HepG2 (cell line): ENCODE data around the gene PCBP4. TPM values are rescaled to one million over a fixed set of nuclear protein-coding genes. Genes with fewer than 3 reads are reported as not detected.

Experiments used
- ARID4A ChIP-seq: sonication (generic); formaldehyde crosslinking; IDR thresholded peaks from 2 replicates; pipeline ENCODE4 v1.5.0; 2020; ENCODE audit warnings: mild to moderate bottlenecking, missing genetic modification reagents, borderline replicate concordance
- ATF4 ChIP-seq, 2 experiments: fragments of 450-650 bp in 1 of 2; sonication (generic) in 1 of 2; formaldehyde crosslinking; IDR thresholded peaks; 2 replicates each; pipeline versions ENCODE4 v1.5.0 to v1.8.0; 2020 to 2022; ENCODE audit warnings: mild to moderate bottlenecking in 1 of 2, missing genetic modification reagents in 1 of 2
- BATF2 ChIP-seq: sonication (generic); formaldehyde crosslinking; IDR thresholded peaks from 2 replicates; pipeline ENCODE4 v1.8.0; 2022; ENCODE audit warnings: mild to moderate bottlenecking, missing genetic modification reagents, moderate library complexity
- GZF1 ChIP-seq: sonication (generic); formaldehyde crosslinking; IDR thresholded peaks from 2 replicates; pipeline ENCODE4 v1.5.1; 2020; ENCODE audit warnings: mild to moderate bottlenecking, missing genetic modification reagents
- MTF1 ChIP-seq: sonication (generic); formaldehyde crosslinking; IDR thresholded peaks from 2 replicates; pipeline ENCODE4 v1.5.0; 2020; ENCODE audit warnings: missing genetic modification reagents
- NFRKB ChIP-seq: fragments of 450-650 bp; IDR thresholded peaks from 2 replicates; pipeline ENCODE4 v1.6.1; 2017
- NRL ChIP-seq: sonication (generic); formaldehyde crosslinking; IDR thresholded peaks from 2 replicates; pipeline ENCODE4 v1.5.0; 2020; ENCODE audit warnings: missing genetic modification reagents, mild to moderate bottlenecking, moderate library complexity, borderline replicate concordance
- POGZ ChIP-seq: sonication (generic); formaldehyde crosslinking; IDR thresholded peaks from 2 replicates; pipeline ENCODE4 v1.4.0; 2020; ENCODE audit warnings: mild to moderate bottlenecking, missing genetic modification reagents
- PRMT3 ChIP-seq: sonication (generic); formaldehyde crosslinking; IDR thresholded peaks from 2 replicates; pipeline ENCODE4 v1.8.1; 2022; ENCODE audit warnings: low read depth, mild to moderate bottlenecking, moderate library complexity, missing genetic modification reagents, borderline replicate concordance
- SMYD3 ChIP-seq: sonication (generic); formaldehyde crosslinking; IDR thresholded peaks from 2 replicates; pipeline ENCODE4 v1.8.1; 2023; ENCODE audit warnings: mild to moderate bottlenecking, missing genetic modification reagents
- TAF15 ChIP-seq: fragments of 200-400 bp; formaldehyde crosslinking; IDR thresholded peaks from one replicate; pipeline ENCODE4 v1.6.1; 2018; ENCODE audit warnings: mild to moderate bottlenecking, low read depth, low read length; ENCODE audit not compliant: poor library complexity, severe bottlenecking
- ZC3H4 ChIP-seq: sonication (generic); formaldehyde crosslinking; IDR thresholded peaks from 2 replicates; pipeline ENCODE4 v1.4.0; 2020; ENCODE audit warnings: missing genetic modification reagents, borderline replicate concordance
- ZFYVE20 ChIP-seq: sonication (generic); formaldehyde crosslinking; IDR thresholded peaks from 2 replicates; pipeline ENCODE4 v1.8.0; 2023; ENCODE audit warnings: low read depth, mild to moderate bottlenecking, moderate library complexity, missing genetic modification reagents, borderline replicate concordance
- ZNF225 ChIP-seq: sonication (generic); formaldehyde crosslinking; IDR thresholded peaks from 2 replicates; pipeline ENCODE4 v1.4.0; 2020; ENCODE audit warnings: mild to moderate bottlenecking, missing genetic modification reagents
- ZNF30 ChIP-seq: sonication (generic); formaldehyde crosslinking; IDR thresholded peaks from 2 replicates; pipeline ENCODE4 v1.5.0; 2020; ENCODE audit warnings: mild to moderate bottlenecking, missing genetic modification reagents
- ZNF337 ChIP-seq: sonication (generic); formaldehyde crosslinking; IDR thresholded peaks from 2 replicates; pipeline ENCODE4 v1.5.1; 2020; ENCODE audit warnings: missing genetic modification reagents, low read depth, mild to moderate bottlenecking, borderline replicate concordance
- ZNF33B ChIP-seq: sonication (generic); formaldehyde crosslinking; IDR thresholded peaks from 2 replicates; pipeline ENCODE4 v1.5.1; 2020; ENCODE audit warnings: mild to moderate bottlenecking, missing genetic modification reagents
- ZNF678 ChIP-seq: sonication (generic); formaldehyde crosslinking; IDR thresholded peaks from 2 replicates; pipeline ENCODE4 v1.4.0; 2020; ENCODE audit warnings: mild to moderate bottlenecking, missing genetic modification reagents
- ZNF709 ChIP-seq: sonication (generic); formaldehyde crosslinking; IDR thresholded peaks from 2 replicates; pipeline ENCODE4 v1.5.0; 2020; ENCODE audit warnings: mild to moderate bottlenecking, missing genetic modification reagents
- polyA plus RNA-seq, 8 experiments: library from polyadenylated mRNA; depleted of rRNA in 3 of 8; stranded (reverse) in 7 of 8; unstranded in 1 of 8; fragments of >200 nt; fragmentation: Illumina TruSeq in 4 of 8; extraction: Trizol in 4 of 8; gene quantifications; 2 replicates each; pipeline versions ENCODE4 v1.2.1 to v1.2.3, GENCODE V29; 2011 to 2016; ENCODE audit warnings: low read depth in 4 of 8, missing spikeins in 1 of 8, mixed read lengths in 1 of 8; ENCODE audit not compliant: insufficient read depth in 1 of 8
- total RNA-seq, 5 experiments: library from RNA; depleted of rRNA; stranded (reverse); fragments of >200 nt; fragmentation: Illumina TruSeq; extraction: Trizol; gene quantifications; 2 replicates each; pipeline ENCODE4 v1.2.3, GENCODE V29; 2016; ENCODE audit warnings: low read depth in 1 of 5
- TF ChIP-seq, protein P1 (sequence below): sonication (generic); formaldehyde crosslinking; IDR thresholded peaks from 2 replicates; pipeline ENCODE4 v1.4.0; 2020; ENCODE audit warnings: low read depth, missing genetic modification reagents

The PCBP4 gene
- total and polyA plus RNA-seq, 2 of the 13 experiments (the other 11 are each of a cell fraction or from before 2014, with no cell fraction given) = 36.8 to 51.3 TPM

- TF ChIP-seq ATF4 (CRISPR knock-in tag; IDR thresholded peaks at IDR 0.05) (no peak), ARID4A (CRISPR knock-in tag) (no peak), NRL (CRISPR knock-in tag) (peak; percentile 52), GZF1 (CRISPR knock-in tag) (no peak), ZNF33B (CRISPR knock-in tag) (no peak), PRMT3 (CRISPR knock-in tag) (no peak), ZC3H4 (CRISPR knock-in tag) (peak; percentile 94; the same call in 1 of the 2 replicates), NFRKB (no peak), SMYD3 (CRISPR knock-in tag) (no peak), ZNF337 (CRISPR knock-in tag) (0 out of 2 replicates have a peak, but pooled peaks have one; percentile 25), BATF2 (CRISPR knock-in tag) (no peak), ZNF709 (CRISPR knock-in tag) (no peak), ZNF225 (CRISPR knock-in tag) (0 out of 2 replicates have a peak, but pooled peaks have one; percentile 45), ZNF678 (CRISPR knock-in tag) (peak; percentile 70; the same call in 1 of the 2 replicates), ZNF30 (0 out of 2 replicates have a peak, but pooled peaks have one; percentile 14), POGZ (CRISPR knock-in tag) (no peak), ZFYVE20 (no peak), TAF15 (no peak), MTF1 (CRISPR knock-in tag) (0 out of 2 replicates have a peak, but pooled peaks have one; percentile 4)
- TF ChIP-seq, protein P1, sequence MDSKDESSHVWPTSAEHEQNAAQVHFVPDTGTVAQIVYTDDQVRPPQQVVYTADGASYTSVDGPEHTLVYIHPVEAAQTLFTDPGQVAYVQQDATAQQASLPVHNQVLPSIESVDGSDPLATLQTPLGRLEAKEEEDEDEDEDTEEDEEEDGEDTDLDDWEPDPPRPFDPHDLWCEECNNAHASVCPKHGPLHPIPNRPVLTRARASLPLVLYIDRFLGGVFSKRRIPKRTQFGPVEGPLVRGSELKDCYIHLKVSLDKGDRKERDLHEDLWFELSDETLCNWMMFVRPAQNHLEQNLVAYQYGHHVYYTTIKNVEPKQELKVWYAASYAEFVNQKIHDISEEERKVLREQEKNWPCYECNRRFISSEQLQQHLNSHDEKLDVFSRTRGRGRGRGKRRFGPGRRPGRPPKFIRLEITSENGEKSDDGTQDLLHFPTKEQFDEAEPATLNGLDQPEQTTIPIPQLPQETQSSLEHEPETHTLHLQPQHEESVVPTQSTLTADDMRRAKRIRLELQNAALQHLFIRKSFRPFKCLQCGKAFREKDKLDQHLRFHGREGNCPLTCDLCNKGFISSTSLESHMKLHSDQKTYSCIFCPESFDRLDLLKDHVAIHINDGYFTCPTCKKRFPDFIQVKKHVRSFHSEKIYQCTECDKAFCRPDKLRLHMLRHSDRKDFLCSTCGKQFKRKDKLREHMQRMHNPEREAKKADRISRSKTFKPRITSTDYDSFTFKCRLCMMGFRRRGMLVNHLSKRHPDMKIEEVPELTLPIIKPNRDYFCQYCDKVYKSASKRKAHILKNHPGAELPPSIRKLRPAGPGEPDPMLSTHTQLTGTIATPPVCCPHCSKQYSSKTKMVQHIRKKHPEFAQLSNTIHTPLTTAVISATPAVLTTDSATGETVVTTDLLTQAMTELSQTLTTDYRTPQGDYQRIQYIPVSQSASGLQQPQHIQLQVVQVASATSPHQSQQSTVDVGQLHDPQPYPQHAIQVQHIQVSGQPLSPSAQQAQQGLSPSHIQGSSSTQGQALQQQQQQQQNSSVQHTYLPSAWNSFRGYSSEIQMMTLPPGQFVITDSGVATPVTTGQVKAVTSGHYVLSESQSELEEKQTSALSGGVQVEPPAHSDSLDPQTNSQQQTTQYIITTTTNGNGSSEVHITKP (CRISPR knock-in tag) = peak; percentile 23
These were observed 7.2 kb upstream of the PCBP4 start (continued) for GRCh38 chr3:51974277-51974962.
